ENCODE results near the gene BABAM2. TPM values are rescaled to one million over a fixed set of nuclear protein-coding genes. Genes with fewer than 3 reads are reported as not detected.

The BABAM2 gene
- total and polyA plus RNA-seq, 9 of the 15 experiments (the other 6 are each of a cell fraction or from before 2014, with no cell fraction given), result 10.9 to 37.4 (median 25.6) TPM

DNA sequence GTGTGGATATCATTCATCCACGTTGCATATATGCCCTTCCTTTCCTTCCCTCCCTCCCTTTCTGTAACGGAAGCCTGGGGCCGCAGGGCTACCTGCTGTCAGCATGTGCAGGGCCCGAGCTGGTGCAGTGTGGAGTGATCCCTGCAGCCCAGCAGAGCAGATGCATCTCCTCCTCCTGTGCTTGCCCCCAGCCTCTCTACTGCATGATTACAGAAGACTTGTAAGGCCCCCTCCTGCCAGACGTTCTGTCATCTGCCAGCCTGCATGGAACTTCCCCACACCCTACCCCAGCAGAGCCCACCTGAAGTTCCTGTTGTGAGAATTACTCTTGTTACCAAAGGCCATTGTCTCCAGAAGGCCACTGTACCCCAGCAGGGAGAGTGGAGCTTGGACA, 434.6 kb downstream of the BABAM2 start:
- no peak overlapping the region for H3K4me2 ChIP-seq (ENCODE audit: insufficient read depth, low read length)
- no peaks in the 10 kb centered on the region for H3K36me3 ChIP-seq (ENCODE audit: control insufficient read depth, insufficient read depth, low read length)
- H3K79me2 ChIP-seq (ENCODE audit: control insufficient read depth, insufficient read depth, low read length), result no peaks in the 10 kb centered on the region
- no peaks in the 10 kb centered on the region for H3K9me1 ChIP-seq (ENCODE audit: control insufficient read depth, insufficient read depth, low read length)
- in situ Hi-C loops (cut with MboI), result no loop called here
- no peak for DNase-seq (ENCODE audit: extremely low read depth in 1 of 4, low spot score in 3 of 4)
- intact Hi-C loops (cut with micrococcal nuclease), result no loop called here
- no TSS peak for BruUV-seq (replicated peaks)
- H3K4me1 ChIP-seq (replicated peaks in 1 of 2; ENCODE audit: control insufficient read depth in 2 of 2, insufficient read depth in 2 of 2, low read length in 2 of 2), result peaks cover 4 to 14% of the 10 kb centered on the region in 2 experiments; a peak in 2 of 5 replicates
- POLR2A ChIA-PET, result no interaction called here
- no peaks in the 10 kb centered on the region for H3K9me3 ChIP-seq (replicated peaks; ENCODE audit: control insufficient read depth, insufficient read depth, low read depth, low read length)
- H3K27me3 ChIP-seq (ENCODE audit: control insufficient read depth in 2 of 2, insufficient read depth in 2 of 2, low read length in 2 of 2), result no peaks in the 10 kb centered on the region
- no peak overlapping the region for H3K4me3 ChIP-seq
- WGBS (ENCODE audit: insufficient coverage, low coverage, missing lambda C conversion rate), result 60% methylated on average over 5 of the region's 5 CpGs
- H3K27ac ChIP-seq (ENCODE audit: extremely low read depth, low read depth, low read length), result no peak overlapping the region
- H3K9ac ChIP-seq (ENCODE audit: insufficient read depth in 1 of 2, low read depth in 2 of 2, low read length in 2 of 2), result no peak overlapping the region
- FAIRE-seq, result no peak
- CTCF ChIA-PET (ENCODE audit: low intra/inter-chr PET ratio), result no interaction called here
- H4K20me1 ChIP-seq (replicated peaks; ENCODE audit: control insufficient read depth, insufficient read depth, low read length), result no peaks in the 10 kb centered on the region
- H2AFZ ChIP-seq (ENCODE audit: low read depth, low read length), result no peak overlapping the region
- no peak for ATAC-seq
- TF ChIP-seq CHD4 (IDR thresholded peaks at IDR 0.05; ENCODE audit: insufficient read depth, insufficient replicate concordance, low read depth, low read length, poor library complexity, severe bottlenecking), result no peak
- no peak for TF ChIP-seq U2AF1 (optimal IDR thresholded peaks at IDR 0.05; ENCODE audit: low read depth, low read length)
- TF ChIP-seq, protein P1, sequence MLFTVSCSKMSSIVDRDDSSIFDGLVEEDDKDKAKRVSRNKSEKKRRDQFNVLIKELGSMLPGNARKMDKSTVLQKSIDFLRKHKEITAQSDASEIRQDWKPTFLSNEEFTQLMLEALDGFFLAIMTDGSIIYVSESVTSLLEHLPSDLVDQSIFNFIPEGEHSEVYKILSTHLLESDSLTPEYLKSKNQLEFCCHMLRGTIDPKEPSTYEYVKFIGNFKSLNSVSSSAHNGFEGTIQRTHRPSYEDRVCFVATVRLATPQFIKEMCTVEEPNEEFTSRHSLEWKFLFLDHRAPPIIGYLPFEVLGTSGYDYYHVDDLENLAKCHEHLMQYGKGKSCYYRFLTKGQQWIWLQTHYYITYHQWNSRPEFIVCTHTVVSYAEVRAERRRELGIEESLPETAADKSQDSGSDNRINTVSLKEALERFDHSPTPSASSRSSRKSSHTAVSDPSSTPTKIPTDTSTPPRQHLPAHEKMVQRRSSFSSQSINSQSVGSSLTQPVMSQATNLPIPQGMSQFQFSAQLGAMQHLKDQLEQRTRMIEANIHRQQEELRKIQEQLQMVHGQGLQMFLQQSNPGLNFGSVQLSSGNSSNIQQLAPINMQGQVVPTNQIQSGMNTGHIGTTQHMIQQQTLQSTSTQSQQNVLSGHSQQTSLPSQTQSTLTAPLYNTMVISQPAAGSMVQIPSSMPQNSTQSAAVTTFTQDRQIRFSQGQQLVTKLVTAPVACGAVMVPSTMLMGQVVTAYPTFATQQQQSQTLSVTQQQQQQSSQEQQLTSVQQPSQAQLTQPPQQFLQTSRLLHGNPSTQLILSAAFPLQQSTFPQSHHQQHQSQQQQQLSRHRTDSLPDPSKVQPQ (CRISPR knock-in tag; IDR thresholded peaks at IDR 0.05; ENCODE audit: borderline replicate concordance), result no peak
- TF ChIP-seq PHB (CRISPR knock-in tag; IDR thresholded peaks at IDR 0.05), result no peak
- no peak for TF ChIP-seq FIP1L1 (IDR thresholded peaks at IDR 0.05; ENCODE audit: low read depth, low read length, poor library complexity, severe bottlenecking)
- no peak for TF ChIP-seq FOXK1 (CRISPR knock-in tag; IDR thresholded peaks at IDR 0.05; ENCODE audit: borderline replicate concordance)
- TF ChIP-seq, protein P2, sequence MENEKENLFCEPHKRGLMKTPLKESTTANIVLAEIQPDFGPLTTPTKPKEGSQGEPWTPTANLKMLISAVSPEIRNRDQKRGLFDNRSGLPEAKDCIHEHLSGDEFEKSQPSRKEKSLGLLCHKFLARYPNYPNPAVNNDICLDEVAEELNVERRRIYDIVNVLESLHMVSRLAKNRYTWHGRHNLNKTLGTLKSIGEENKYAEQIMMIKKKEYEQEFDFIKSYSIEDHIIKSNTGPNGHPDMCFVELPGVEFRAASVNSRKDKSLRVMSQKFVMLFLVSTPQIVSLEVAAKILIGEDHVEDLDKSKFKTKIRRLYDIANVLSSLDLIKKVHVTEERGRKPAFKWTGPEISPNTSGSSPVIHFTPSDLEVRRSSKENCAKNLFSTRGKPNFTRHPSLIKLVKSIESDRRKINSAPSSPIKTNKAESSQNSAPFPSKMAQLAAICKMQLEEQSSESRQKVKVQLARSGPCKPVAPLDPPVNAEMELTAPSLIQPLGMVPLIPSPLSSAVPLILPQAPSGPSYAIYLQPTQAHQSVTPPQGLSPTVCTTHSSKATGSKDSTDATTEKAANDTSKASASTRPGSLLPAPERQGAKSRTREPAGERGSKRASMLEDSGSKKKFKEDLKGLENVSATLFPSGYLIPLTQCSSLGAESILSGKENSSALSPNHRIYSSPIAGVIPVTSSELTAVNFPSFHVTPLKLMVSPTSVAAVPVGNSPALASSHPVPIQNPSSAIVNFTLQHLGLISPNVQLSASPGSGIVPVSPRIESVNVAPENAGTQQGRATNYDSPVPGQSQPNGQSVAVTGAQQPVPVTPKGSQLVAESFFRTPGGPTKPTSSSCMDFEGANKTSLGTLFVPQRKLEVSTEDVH (IDR thresholded peaks at IDR 0.05; ENCODE audit: low read depth, partially characterized antibody), result no peak
- no peak for TF ChIP-seq CHCHD3 (CRISPR knock-in tag; IDR thresholded peaks at IDR 0.05)
- TF ChIP-seq, protein P3, sequence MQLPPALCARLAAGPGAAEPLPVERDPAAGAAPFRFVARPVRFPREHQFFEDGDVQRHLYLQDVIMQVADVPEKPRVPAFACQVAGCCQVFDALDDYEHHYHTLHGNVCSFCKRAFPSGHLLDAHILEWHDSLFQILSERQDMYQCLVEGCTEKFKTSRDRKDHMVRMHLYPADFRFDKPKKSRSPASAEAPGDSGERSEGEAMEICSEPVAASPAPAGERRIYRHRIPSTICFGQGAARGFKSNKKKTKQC (CRISPR knock-in tag; IDR thresholded peaks at IDR 0.05), result no peak
- no peak for TF ChIP-seq RBM15 (IDR thresholded peaks at IDR 0.05; ENCODE audit: insufficient read depth, low read length)
- no peak for TF ChIP-seq CBX3 (IDR thresholded peaks at IDR 0.05; ENCODE audit: borderline replicate concordance in 1 of 2, low read length in 2 of 2)
- no peak for TF ChIP-seq NRF1 (conservative IDR thresholded peaks at IDR 0.05 in 1 of 2, IDR thresholded peaks at IDR 0.05 in 1 of 2)
- no peak for TF ChIP-seq ETS2 (tag; IDR thresholded peaks at IDR 0.05; ENCODE audit: borderline replicate concordance, poor library complexity, severe bottlenecking)
- TF ChIP-seq ZZZ3 (IDR thresholded peaks at IDR 0.05), result no peak
- TF ChIP-seq ZNF445 (CRISPR knock-in tag; IDR thresholded peaks at IDR 0.05; ENCODE audit: low read depth), result no peak
- no peak for TF ChIP-seq TAF7 (tag; IDR thresholded peaks at IDR 0.05)
